Activated T-cell treated with anti-CD3 and anti-CD28 coated beads, Interleukin-2, amount 50 U/mL, for 48 hours (primary cell): ENCODE measurements around the gene IL25.

ENCODE experiments used
- DNase-seq, 2 experiments: peaks; one replicate each; pipeline ENCODE4 v3.0.0-alpha.2; 2020

Gene IL25

DNA sequence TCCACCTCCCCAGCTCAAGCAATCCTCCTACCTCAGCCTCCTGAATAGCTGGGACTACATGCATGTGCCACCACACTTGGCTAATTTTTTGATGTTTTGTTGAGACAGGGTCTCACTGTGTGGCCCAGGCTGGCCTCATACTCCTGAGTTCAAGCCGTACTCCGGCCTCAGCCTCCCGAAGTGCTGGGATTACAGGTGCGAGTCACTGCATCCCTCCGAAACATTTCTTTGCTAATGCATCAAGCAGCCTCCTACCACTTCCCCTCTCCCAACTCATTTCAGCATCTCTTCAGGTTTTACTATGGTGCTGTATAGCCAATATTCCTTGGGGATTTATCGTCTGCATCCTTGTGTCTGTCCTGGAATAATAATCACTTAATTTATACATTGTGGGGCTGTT, 17.6 kb upstream of the IL25 start:
- no peak for DNase-seq

- DNase-seq = no peak
These were observed 16.7 kb upstream of the IL25 start for GRCh38 chr14:23355871-23356435.

- DNase-seq = no peak
These were observed 15.9 kb upstream of the IL25 start for GRCh38 chr14:23356662-23357061.

DNA sequence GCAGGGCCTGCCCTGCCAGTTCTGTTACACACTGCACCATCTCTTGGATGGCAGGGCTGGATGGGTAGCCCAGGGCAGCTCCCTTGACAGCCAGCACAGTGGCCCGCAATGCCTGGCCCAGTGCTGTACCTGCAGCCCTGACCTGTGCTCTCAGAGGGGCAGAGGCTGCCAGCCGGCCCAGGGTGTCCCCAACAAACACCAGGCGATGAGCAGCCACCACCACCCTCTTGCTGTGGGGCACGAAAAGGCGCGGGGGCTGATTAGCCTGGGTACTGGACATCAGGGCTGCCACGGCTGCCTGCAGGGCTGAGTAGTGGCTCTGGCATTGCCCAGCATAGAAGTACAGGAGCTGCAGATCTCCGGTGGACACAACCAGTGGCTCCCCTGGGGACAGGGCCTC, 15.3 kb upstream of the IL25 start:
- DNase-seq = peak in 1 of 2 experiments; percentile 11

DNA sequence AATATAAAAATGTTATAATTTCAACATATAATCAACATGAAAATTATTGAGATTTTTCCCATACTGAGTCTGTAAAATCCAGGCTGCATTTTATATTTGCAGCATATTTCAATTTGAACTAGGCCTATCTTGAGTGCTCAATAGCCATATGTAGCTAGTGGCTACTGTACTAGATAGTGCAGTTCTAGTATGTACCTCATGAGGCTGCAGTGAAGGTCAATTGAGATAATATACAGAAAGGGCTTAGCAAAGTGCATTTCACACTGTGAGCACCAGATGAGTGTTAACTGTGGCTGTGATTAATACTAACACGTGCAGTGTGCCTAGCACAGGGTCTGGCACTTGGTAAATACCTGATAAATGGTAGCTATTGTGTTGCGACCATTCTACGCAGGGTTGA, 14.6 kb upstream of the IL25 start:
- peak in 1 of 2 experiments; percentile 5 for DNase-seq

DNA sequence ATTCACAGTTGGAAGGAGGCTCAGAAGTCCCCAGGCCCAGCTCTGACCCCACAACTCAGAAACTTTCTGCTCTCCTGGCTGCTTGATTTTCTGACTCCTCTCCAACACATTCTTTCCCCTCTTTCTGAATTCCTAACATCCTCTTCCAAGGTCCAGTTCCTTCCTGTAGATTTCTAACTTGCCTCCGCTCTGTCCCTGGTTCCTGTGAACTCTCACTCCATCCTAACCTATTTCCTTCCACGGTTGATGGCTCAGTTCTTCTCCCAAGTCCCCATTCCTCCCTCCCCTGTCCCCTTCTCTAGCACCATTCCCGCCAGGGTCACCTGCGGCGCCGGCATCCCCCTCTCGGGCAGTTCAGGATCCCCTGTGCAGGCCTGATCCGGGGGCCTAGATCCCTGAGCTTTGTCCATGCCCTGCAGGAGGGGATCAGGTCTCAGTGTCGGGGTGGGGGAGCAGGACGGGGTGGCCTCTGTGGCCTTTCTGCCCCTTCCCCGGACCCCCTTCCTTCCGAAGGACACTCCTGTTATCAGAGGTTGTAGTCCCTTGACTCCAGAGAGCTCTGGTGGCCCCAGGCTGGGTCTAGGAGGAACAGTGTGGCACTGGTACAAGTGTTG, 13.9 kb upstream of the IL25 start:
- no peak for DNase-seq

GRCh38 chr14:23359167-23359626, 13.4 kb upstream of the IL25 start:
- no peak for DNase-seq

GRCh38 chr14:23359722-23360447, 12.7 kb upstream of the IL25 start:
- DNase-seq = no peak

DNA sequence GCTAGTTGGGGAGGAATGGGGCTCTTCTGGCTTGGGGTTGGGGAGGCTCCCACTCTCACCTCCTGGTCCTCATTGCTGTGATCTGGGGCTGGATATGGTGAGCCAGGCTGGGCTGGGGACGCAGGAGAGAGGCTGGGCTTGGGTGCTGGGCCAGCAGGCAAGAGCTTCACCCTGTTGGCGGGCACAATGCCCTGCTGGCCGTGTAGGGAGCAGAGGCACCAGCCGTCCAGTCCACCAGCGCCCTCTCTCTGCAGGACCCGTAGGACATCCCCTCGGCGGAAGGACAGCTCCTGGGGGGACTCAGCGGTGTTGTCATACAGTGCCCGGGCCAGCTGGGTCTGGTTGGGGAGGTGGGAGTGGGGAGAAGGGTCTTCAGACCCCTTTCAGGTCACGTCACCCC, 12.1 kb upstream of the IL25 start:
- no peak for DNase-seq

GRCh38 chr14:23361320-23361719, 11.3 kb upstream of the IL25 start:
- no peak for DNase-seq

DNA sequence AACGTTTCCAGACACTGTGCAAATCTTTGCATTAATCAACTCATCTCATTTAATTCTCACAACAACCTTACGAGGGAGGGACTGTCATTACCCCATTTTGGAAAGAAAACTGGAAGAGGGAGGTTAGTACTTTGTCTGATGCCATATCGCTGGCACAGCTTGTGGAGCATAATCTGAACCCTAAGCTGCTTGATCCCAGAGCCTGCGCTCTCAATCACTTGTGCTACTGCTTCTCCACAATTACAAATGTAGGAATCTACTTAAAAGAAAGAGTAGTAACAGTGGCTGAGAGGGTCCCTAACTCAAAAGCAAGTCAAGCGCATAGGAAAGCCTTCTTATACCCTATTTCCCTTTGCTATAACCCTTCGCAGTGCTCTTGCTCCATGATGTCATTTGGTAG, 10.8 kb upstream of the IL25 start:
- no peak for DNase-seq

DNA sequence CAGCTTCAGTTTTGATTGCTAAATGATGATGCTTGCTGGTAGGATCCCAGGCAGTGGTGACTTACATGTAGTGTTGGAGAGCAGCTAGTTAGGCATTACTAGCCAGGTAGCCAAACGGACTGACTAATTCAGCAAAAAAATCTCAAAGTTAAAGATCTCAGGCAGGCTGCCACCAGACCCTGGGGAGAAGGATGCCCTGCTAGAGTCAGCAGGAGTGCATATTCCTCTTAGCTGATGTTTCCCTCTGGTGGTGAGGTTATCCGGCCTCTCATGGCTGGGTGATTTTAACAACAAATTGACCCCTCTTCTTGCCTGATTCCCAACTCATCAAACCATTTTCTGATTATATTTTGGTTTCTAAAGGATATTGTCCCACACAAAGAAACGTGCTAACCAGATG, 10.4 kb upstream of the IL25 start:
- no peak for DNase-seq

- DNase-seq = no peak
These were observed 8.2 kb upstream of the IL25 start for GRCh38 chr14:23364164-23365035.

DNA sequence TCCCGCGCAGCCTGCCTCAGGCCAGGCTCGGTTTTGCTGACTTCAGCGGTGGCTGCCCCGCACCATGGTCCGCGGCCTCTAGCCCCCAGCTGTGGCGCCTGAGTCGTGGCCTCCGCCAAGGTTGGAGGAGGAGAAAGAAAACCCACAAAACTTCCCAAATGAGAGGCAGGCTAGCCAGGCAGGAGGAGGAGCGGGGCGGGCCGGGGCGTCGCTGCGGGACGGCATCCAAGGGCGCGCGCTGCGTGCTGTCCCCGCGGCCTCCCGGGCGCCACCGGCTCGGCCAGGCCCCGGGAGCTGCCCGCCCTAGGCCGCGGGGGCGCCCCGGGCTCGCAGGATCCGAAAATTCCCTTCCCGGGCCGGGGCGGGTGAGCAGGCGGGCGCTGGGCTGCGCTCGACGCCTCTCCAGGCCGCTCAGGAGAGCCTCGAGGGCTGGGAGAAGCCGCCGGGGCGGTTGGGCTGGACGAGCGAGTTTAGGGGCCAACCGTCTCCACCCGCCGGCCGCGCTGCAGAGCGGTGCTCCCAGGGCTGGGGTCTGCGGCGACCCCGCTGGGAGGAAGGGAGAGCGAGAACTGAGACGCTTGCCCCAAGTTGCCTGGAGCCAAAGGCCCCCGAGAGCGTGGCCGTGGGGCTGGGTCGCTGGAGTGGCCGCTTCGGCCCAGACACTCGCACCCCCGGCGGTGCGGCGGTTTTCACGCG, 7.4 kb upstream of the IL25 start, which contains the start of gene EFS:
Gene EFS (minus strand): TSS at position 137 of the 696 bp plus-strand sequence. CDS start 147 bp downstream, outside the sequence.
- no peak for DNase-seq

GRCh38 chr14:23365732-23366425, 6.7 kb upstream of the IL25 start:
- no peak for DNase-seq

DNA sequence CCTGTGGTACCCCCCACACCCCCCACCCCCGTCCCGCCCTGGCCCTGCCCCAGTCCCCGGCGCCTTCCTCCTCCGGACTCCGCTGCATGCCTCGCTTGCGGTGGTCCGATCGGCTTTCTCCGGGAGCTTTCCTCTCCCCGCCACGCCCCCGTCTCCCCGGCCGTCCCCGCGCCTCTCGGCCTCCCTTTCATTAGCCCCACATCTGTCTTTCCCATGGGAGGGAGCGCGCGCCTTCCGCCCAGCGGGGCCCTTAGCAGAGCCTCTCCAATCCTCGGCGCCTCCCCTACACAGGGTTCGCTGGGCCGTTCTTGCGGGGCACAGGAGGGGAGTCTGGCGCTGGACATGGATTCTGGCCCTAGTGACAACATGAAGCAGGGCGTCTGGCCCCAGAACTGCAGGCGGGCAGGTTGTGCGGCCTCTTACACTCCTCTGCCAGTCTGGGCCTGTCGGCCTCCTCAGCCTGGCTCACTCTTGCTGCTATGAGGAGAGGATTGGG, 6.1 kb upstream of the IL25 start:
- DNase-seq = no peak

DNA sequence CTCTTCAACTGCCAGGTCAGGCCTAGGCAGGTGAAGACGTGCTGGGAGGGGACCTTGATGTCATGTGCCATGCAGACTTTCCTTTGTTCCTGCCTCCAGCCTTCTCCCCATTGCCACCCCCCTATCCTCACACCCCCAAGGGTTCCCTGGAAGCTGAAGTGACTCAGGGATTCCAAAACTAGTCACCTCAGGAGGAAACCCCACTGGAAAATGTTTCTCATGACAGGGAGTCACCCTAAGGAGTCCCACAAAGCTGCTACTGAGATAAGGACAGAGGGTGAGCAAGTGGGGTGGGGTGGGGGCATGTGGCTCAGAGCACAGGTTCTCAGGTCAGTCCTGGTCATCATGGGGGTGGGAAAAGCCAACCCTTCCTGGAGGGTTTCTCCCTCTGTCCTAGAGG, 2.4 kb upstream of the IL25 start:
- DNase-seq = no peak

- DNase-seq = no peak
These were observed 744 bp upstream of the IL25 start for GRCh38 chr14:23371865-23372264.

DNA sequence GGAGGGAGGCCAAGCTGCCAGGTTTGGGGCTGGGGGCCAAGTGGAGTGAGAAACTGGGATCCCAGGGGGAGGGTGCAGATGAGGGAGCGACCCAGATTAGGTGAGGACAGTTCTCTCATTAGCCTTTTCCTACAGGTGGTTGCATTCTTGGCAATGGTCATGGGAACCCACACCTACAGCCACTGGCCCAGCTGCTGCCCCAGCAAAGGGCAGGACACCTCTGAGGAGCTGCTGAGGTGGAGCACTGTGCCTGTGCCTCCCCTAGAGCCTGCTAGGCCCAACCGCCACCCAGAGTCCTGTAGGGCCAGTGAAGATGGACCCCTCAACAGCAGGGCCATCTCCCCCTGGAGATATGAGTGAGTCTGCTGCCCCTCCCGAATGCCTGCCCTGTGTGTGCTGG, 432 bp downstream of the IL25 start:
- no peak for DNase-seq

DNA sequence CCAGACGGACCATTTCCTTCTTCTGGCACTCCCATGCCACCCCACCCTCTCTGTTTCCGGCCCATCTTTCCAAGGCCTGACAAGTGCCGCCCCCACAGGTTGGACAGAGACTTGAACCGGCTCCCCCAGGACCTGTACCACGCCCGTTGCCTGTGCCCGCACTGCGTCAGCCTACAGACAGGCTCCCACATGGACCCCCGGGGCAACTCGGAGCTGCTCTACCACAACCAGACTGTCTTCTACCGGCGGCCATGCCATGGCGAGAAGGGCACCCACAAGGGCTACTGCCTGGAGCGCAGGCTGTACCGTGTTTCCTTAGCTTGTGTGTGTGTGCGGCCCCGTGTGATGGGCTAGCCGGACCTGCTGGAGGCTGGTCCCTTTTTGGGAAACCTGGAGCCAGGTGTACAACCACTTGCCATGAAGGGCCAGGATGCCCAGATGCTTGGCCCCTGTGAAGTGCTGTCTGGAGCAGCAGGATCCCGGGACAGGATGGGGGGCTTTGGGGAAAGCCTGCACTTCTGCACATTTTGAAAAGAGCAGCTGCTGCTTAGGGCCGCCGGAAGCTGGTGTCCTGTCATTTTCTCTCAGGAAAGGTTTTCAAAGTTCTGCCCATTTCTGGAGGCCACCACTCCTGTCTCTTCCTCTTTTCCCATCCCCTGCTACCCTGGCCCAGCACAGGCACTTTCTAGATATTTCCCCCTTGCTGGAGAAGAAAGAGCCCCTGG, 3.1 kb downstream of the IL25 start:
- no peak for DNase-seq
